ENCODE data around the gene SSBP4. TPM values are rescaled to one million over a fixed set of nuclear protein-coding genes. Genes with fewer than 3 reads are reported as not detected.

Gene SSBP4
- total and polyA plus RNA-seq, 2 donors (not counting 3 experiments of a cell fraction or from before 2014, with no cell fraction given) = 89.6 to 151 TPM

- CTCF ChIA-PET = interaction anchor here (0.7 kb wide), 1 partner anchor 38 kb away, joined by 3 read pairs; the partner anchor contains the start of gene GDF15
- DNase-seq (ENCODE audit: low read depth, low spot score) = no peak
- no TSS peak for BruUV-seq (replicated peaks)
Observed at GRCh38 chr19:18424122-18424889, 5.1 kb downstream of the SSBP4 start.

More at GRCh38 chr19:18424122-18424889, 5.1 kb downstream of the SSBP4 start:
- H3K27ac ChIP-seq (ENCODE audit: insufficient read depth, low read depth, low read length) = no peak overlapping the region
- H3K4me3 ChIP-seq (replicated peaks in 1 of 3; ENCODE audit: insufficient read depth in 1 of 3, low read depth in 1 of 3, low read length in 3 of 3) = no peak overlapping the region
- intact Hi-C loops (cut with micrococcal nuclease) = no loop called here
- no peak for FAIRE-seq
- peaks cover 0 to 2% of the 10 kb centered on the region in 2 experiments for H3K36me3 ChIP-seq (ENCODE audit: control insufficient read depth in 2 of 2, extremely low read depth in 1 of 2, insufficient read depth in 2 of 2, low read length in 2 of 2)
- dilution Hi-C loops (cut with MboI; ENCODE audit: extremely low pct_ligation_motif_present, low sequenced_read_pairs) = no loop called here
- no peaks in the 10 kb centered on the region for H3K9me3 ChIP-seq (replicated peaks; ENCODE audit: control insufficient read depth, insufficient read depth, low read length)
- POLR2A ChIA-PET = no interaction called here
- no peak overlapping the region for H3K4me2 ChIP-seq (ENCODE audit: insufficient read depth, low read length)
- H3K4me1 ChIP-seq (ENCODE audit: control insufficient read depth, extremely low read depth, insufficient read depth, low read length) = peaks cover 7% of the 10 kb centered on the region
- H3K79me2 ChIP-seq (ENCODE audit: control insufficient read depth, insufficient read depth, low read length) = peaks cover 72% of the 10 kb centered on the region
- no peaks in the 10 kb centered on the region for H3K9me1 ChIP-seq (replicated peaks; ENCODE audit: control insufficient read depth, extremely low read depth, insufficient read depth, low read length)
- TF ChIP-seq POLR2A (IDR thresholded peaks at IDR 0.05; ENCODE audit: low read depth, low read length) (no peak), FOS (IDR thresholded peaks at IDR 0.05; ENCODE audit: borderline replicate concordance, insufficient read depth, low read length) (no peak), POLR2AphosphoS5 (IDR thresholded peaks at IDR 0.05; ENCODE audit: insufficient read depth, low read depth, low read length) (no peak), CTCF (IDR thresholded peaks at IDR 0.05; ENCODE audit: extremely low read depth in 1 of 2, insufficient read depth in 1 of 2, low read depth in 1 of 2, low read length in 2 of 2) (no peak), GATA2 (IDR thresholded peaks at IDR 0.05; ENCODE audit: insufficient read depth, insufficient read length, low read depth, low read length) (no peak), MYC (IDR thresholded peaks at IDR 0.05; ENCODE audit: low read depth, low read length) (no peak), JUN (IDR thresholded peaks at IDR 0.05; ENCODE audit: borderline replicate concordance, insufficient read depth, insufficient read length, low read depth) (no peak), EZH2 (IDR thresholded peaks at IDR 0.05; ENCODE audit: borderline replicate concordance, low read depth, low read length, severe bottlenecking) (no peak)
- TF ChIP-seq, protein P1, sequence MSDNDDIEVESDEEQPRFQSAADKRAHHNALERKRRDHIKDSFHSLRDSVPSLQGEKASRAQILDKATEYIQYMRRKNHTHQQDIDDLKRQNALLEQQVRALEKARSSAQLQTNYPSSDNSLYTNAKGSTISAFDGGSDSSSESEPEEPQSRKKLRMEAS (IDR thresholded peaks at IDR 0.05; ENCODE audit: insufficient read depth, insufficient read length) = no peak
- H3K27me3 ChIP-seq (ENCODE audit: control insufficient read depth in 2 of 2, insufficient read depth in 2 of 2, low read length in 2 of 2) = no peaks in the 10 kb centered on the region
- H2AFZ ChIP-seq (ENCODE audit: low read depth, low read length) = no peak overlapping the region
- no peaks in the 10 kb centered on the region for H4K20me1 ChIP-seq (replicated peaks; ENCODE audit: control insufficient read depth, extremely low read depth, insufficient read depth, low read length)
- no peak overlapping the region for H3K9ac ChIP-seq (replicated peaks; ENCODE audit: extremely low read depth, insufficient read depth, low read length)
